Cortex of kidney (tissue), 1 donor: Measurements from ENCODE around the gene PRR7.

Experiments
- DNase-seq: peaks from one replicate; lab custom pipeline; 2025; lab: John Stamatoyannopoulos, UW

Gene PRR7

DNA sequence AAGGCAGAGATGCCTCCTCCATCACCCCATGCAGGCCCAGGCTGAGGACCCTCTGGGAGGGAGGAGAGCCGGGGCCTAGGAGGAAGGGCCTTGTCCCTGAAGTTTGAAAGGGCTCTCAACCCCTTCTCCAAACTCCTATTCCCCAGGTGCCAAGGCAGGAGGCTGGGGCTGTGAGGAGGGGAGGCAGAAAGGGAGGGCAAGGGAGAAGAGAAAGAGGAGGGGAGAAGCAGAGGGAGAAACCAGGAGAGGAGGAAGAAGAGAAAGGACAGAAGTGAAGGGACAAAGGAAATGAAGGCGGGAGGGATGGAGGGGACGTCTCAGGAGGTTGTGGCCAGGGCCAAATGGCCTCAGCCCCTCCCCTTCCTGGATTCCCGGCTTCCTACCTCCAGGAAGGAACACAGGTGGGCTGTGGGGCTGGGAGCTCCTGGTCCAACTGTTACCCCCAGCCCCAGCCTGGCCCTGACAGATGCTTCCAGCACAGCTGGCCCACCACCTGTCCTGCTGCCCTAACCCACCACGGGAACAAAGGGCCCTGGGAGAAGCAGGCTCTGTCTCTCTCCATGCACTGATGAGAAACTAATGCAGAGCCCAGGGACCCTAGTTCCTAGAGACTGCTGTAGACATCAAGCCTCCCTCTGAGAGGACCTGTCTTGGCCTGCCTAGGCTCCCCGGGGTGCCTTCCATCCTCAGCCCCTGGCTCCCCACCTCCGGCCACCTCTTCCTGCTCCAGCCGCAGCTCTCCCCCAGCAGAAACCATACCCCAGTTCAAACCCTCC lies 23.3 kb downstream of the PRR7 start:
- DNase-seq = no peak

DNA sequence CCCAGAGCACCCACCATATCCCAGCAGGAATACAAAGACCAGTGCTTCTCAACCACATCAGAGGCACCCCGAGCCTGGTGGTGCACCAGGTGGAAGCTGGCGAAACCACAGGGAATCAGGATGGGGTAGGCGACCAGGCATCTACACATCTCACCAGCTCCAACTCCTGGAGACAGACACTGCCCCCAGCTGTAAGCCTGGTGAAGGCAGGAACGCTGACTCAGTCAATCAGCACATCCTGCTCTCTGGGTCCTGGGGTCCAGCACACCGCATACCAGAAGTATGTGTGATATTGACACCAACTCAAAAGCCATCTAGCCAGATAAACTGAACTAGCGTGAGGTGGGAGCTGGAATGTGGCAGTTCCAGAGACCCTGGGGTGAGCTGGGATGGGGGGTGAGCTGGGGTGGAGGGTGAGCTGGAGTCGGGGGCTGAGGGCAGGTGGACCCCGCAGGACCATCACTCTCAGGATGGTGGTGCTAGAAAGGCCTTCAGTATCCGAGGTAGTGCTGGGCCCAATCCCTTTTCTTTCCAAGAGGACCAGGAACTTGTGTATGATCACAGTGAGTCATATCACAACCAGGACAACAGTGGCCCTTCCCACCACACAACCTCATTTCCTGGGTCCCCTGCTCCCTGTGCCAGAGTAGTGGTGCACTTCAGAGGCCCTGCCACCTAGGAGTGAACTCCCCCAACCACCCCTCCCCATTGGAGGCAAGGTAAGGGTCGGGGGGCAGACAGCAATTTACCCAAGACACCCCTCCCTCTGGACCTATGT lies 24.3 kb downstream of the PRR7 start:
- DNase-seq = no peak

DNA sequence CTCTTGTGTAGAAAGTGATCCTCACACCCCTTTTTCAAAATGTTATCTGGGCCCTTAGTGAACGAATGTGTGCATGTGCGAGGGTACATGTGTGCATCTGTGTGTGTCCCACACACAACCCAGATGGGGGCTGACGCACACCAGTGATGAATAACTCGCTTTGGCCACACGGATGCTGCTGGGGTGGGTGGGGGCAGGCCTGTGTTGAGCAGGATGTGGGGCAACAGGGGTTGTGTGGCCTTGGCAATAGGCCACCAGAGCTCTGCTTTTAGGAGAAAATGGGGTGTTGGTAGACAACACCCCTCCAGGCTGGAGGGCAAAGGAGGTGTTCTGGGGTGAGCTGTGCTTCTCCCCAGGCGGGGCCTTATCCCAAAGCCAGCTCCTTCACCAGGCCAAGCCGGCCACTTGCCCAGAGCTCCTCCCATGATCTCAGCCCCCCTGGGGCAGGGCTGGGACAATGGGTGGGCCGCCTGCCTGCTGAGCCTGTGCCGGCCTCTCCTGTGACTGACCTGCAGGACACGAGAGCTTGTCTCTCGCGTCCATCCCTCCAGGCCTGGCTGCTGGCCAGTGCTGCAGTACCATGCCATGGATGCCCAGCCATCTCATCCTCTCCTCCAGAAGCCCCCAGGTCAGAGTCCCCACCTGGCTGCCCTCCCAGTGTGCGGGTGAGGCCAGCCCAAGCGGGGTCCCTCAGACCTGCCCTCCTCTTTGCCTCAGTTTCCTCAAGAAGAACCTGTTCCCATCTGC lies 25.2 kb downstream of the PRR7 start:
- no peak for DNase-seq

DNA sequence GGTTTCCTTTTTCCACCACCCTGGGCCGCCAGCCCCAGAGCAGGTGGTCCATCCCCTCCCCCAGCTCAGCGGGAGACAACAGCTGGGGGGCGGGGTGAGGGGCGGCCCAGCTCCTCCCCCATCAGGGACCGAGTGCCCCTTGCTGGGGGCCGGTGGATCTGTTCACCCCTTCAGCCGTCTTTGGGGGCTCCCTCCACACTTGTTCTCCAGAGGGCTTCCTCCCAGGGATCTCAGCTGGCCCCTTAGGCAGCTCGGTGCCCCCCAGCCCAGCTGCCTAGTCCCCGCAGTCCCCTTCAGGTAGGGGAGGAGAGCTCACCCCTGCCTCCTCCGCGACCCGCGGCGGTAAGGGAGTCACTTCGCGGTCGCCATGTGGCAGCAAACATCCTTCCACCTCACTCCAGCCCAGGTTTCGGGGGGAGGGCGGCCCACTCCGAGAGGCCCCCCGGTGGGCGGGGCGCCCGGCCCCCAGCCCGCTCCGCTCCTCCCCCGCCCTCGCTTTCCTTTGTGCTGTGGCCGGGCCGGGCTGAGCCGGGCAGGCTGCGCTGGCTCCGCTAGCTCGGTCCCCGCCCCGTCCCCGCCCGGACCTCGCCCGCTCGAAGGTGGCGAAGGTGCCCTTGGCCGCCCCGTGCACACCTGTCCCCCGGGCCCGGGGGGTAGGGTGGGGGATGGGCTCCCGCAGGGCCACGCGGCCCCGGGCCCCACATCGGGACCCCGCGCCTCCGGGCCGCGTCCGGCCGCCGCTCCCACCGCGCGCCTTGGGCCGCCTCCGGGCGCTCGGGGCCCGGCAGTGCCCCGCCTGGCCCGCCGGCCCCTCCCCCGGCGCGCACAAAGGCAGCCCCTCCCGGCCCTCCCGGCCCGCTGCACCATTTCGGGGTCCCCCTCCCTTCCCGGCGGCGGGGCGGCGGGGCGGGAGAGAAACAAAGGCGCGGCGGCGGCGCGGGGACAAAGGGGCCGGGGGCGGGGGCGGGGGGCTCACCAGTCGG lies 26.1 kb downstream of the PRR7 start:
- DNase-seq = no peak

DNA sequence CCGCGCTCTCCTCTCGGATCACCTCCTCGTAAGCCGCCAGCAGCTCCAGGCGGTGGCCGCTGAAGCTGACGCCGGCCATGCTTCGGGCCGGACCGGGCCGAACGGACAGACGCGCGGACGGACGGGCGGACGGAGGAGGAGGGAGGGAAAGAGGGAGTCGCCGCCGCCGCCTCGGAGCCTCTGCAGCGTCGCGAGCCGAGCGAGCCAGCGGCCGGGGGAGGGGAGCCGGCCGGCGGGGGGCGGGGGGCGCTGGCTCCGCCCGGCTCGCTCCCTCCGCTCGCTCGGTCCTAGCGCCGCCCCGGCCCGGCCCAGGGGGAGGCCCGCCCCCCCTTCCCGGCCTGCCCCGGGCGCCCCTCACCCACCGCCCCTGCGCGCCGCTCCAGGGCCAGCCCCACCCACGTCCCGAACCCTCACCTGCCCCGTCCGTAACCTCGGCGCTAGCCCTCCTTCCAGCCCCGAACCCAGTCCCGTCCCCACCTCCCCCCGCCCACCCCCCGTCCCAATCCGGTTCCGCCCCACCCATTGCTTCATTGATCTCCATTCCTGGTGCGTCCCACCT lies 26.9 kb downstream of the PRR7 start, which contains the start of gene DBN1:
DBN1 (minus strand) TSS at position 192 of the 559 bp plus-strand sequence; CDS start at position 79, 113 bp downstream.
- DNase-seq = no peak

DNA sequence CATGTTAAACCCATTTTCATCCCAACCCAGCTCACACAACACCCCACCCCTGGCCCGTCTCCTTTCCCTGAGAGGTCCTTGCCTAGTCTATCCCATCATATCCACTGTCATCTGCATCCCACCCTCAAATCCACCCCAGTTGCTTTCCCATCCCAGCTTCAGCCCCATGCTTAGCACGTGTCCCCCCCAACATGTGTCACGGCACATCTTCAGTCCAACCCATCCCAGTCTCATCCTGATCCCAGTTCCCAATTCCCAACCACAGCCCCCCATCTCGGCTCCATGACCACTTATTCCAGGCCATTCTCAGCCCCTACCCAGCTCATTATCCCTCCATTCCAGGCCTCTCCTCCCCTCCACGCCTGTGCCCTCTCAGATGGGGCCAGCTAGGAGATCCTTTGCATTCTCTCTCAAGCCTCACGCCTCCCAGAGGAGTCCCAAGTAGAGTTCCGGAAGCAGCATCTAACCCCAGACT lies 27.4 kb downstream of the PRR7 start:
- no peak for DNase-seq

DNA sequence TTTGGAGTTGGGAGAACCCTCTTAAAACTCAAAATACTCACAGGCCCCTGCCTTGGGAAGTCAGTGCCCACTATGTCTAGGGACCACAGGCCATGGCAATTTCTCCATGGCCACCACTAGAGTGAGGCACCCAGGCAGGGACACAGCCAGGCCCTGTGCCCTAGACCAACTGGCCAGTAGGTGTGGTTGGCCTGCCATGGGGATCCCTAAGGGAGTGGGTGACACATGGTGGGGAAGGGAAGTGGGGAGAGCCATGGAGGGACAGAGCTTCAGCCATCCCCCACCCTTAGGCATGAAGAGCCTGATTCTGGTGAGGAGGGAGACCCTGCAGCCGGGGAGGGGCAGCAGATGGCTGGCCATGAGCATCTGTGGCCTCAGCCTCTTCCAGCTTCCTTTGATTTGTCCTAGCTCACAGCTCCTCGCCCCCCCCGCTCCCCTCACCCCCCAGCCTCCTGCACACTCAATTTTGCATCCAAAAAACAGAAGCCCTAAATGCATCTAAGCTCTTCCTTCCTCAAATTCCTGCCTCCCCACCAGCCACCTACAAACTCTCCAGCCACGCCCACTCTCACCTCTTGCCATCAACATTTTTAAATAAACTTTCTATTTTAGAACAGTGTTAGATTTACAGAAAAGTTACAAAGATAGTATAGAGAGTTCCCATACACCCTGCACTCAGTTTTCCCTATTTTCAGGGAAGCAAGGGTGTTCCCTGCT lies 28.4 kb downstream of the PRR7 start:
- no peak for DNase-seq

DNA sequence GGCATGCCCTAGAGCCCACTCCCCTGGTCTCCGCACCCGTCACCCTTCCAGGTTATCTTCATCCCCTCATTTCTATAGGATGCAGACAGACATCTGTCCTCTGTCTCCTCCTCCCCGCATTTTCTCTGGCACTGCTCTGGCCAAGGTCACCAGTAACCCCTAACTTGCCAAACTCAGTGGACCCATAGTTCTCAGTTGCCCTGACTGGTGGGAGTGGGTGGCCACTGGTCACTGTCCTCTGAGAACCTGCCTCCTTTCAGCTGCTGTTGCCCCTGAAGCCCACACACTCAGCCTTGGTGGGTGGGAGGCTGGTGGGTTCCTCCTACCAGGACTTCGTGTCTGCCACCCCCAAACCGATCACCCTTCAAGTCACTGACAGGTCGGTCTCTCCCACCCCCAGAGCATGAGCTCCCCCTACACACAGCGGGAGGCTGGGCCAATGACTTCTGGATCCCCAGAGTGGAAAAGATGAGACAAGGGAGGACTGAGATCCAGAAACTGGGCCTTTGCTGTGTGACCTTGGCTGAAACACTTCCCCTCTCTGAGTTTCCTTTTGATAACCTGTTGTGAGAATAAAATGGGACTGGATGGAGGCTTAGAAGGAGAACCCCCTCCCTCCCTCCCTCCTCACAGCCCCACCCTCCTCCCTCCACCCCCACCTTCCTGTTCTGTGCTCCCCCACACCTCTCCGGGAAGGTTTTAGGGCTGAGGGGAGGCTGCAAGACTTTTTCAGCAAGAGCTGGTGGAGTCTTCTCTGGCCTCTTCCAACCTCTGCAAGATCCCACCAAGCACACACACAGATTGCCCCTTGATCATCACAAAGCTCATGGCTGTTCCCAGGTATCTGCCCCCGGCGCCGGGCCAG lies 29.2 kb downstream of the PRR7 start:
- DNase-seq = no peak

DNA sequence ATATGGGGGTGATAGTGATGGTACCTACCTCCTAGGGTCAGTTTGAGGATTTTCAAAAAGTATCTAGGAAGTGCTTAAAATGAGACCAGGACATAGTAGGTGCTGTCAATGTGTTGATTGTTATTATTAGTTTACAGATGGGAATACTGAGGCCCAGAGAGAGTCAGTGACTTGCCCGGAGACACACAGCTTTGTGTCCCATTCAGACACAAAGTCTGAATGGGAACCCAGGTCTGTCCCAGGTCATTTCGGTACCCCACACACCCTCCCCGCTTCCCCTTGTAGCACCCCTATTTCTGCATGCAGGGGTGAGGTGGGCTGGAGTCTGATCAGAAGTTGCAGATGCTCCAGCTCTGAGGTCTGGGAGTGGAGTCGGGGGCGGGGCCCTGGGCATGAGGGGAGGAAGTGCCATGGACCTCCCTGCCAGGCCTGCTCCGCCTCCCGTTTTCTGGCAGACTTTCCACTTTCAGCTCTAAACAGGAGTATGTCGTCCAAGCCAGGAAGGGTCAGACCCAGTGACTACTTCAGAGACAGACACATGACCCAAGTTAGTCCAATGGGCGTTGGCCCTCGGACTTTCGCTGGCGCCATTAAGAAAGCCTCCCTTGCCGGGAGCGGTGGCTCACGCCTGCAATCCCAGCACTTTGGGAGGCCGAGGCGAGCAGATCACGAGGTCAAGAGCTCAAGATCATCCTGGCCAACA lies 30.1 kb downstream of the PRR7 start:
- DNase-seq = no peak

DNA sequence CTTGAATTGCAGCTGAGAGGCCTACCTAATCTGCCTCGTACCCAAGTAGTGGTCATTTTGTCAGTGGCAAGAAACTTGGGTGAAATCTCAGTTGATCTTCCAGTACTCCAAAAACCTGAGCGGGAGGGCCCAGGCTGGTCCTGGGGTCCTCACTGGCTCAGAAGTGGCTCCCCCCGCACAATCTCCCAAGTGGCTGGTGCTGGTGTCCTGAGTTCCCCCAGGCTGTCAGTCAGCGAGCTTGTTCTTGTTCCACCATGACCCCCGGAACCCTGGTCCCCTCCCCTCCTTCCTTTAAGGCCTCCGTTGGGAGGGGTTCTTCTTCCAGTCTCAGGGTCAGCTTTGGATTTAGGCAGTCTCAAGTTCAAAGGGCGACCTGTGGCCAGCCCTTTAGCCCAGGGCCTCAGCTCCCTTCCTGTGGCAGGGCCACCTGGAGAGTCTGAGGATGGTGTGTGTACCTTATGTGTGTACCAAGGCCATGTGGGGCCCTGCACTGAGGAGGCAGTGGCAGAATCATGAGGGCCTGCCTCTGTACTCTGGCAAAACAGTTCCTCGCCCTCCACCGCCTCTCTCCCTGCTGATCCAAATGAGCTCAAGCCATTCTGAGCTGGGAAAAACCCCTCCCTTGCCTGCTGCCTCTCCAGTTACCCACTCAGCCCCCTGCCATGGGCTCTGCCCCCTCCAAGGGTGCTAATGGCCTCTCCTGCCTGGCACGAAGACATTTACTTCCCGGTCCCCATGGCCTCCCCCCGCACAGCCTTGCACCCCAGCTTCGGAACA lies 31.3 kb downstream of the PRR7 start:
- DNase-seq = no peak

DNA sequence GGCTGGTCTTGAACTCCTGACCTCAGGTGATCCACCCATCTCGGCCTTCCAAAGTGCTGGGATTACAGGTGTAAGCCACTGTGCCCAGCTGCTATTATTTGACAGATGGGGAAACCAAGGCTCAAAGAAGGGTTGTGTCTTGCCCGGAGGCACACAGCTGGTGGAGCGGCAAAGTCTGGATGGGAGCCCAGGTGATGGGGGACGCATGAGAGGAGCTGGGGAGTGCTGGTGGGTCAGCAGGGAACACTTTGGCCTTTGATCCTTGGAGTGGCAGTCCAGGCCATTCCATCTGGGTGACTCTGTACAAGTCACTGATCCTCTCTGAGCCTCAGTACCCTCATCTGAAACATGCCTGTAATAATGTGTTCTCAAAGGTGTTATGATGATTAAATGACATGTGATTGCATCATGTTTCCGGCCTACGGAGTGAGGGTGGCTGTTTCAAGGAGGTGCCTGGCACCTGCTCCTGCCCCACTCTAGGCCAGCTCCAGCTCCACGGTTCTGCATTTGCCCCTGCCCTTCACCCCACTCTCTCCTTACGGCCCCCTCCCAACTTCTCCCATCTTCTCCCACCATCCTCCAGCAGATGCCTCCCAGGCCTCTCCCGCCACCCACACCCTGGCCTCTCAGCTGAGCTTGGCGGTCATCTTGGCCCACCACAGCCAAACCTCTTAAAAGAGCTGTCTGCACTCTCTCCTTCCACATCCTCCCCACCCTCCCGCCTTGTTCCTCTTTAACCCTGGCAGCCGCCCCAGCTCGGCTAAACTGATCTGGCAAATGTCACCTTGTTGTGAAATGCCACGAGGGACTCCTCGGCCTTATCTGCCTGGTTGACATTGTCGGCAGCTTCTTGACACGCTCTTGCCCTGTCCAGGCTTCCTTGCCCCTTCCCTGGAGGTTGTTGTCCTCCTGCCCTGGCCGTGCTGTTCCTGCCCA lies 32.4 kb downstream of the PRR7 start:
- DNase-seq = no peak

DNA sequence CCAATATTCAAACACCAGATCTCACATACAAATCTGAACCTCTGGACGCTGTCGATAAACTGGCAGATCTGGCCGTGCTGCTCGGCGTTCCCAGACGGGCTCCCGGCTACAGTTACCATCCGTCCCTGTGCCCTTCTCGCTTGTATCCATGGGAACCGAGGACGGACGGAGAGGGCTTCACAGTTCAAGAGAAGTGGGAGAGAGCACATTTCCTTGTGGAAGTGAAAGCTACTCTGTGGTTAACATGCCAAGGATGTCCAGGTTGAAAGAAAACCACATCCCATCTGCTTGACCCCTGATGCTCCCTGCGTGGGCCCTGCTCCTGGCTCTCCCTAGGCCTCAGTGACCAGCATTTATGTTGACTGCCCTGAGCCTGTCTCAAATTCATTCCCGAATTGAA lies 33.2 kb downstream of the PRR7 start:
- no peak for DNase-seq

DNA sequence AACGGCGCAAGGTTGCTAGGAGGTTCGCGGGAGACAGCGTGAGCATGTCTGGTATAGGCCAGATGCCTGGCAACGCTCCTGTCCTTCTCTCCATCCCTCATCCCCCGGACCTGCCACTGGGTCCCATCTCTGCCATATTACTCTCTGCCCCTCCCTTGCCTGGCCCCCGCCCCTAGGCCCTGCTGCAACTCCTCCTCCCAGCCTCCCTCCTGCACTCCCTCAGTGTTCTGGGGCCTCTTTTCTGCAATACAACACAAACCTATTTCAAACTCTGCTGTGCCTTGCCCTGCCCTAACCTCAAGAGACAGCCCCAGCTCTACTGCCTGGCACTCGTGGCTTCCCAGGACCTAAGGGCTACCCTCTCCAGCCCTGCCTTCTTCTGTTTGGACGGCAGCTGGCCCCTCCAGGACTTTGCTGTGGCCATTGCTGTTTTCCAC lies 35.8 kb downstream of the PRR7 start:
- no peak for DNase-seq

DNA sequence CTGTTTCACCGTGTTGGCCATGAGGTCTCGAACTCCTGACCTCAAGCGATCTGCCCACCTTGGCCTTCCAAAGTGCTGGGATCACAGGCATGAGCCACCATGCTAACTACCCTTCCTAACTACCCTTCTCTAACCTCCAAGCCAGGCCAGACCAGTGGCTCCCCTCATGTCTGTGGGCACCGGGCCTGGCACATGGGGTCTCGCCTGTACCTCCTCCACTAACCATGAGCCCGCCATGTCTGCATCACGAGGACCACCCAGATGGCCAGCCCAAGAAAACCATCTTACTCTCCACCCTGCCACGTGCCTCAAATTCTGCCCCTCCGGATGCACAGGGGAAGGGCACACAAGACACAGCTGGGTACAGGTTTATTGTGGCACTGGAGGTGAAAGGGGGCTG lies 36.4 kb downstream of the PRR7 start:
- no peak for DNase-seq

DNA sequence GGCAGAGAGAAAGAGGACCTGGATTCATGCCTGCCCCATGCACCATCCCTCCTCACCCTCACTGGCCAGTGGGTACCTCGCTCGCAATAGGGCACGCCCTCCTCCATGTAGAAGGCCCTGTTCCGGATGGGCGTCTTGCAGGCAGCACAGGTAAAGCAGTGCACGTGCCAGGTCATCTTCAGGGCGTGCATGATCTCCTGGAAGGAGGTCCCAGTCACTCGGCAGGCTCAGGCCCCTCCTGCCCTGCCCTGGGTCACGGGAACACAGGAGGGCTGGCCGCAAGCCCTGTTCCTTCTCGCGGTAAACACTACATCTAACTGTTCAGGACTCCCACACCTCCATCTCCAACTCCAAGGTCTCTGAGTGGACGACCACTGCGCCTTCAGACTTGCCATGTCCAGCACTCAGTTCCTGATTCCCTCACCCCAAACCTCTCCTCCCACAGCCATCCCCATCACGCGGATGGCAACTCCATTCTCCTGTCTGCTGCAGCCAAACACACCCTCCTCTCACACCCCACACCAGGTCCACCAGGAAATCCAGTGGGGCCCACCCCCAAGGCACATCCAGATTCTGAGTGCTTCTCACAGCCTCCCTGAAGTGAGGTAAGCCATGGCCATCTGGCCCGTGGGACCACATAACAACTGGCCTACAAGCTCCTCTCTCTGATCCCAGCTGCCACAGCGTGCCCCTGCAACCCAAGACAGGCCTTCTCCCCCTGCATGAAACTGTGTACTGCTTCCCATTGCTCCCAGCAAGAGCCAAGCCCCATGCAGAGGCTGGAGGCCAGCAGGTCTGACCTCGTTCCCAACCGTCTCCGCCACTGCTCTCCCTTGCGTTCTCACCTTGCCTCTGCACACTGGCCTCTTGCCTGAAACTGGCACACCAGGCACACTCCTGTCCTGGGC lies 37.6 kb downstream of the PRR7 start:
- DNase-seq = no peak
